Stomach (tissue), 4 donors: Measurements from ENCODE around the gene MYO10.

Experiments used
- CTCF ChIP-seq, 7 experiments: fragments of 450-650 bp in 4 of 7; fragments of 200-600 bp in 3 of 7; sonication (generic) in 3 of 7; IDR thresholded peaks; one replicate each; pipeline ENCODE4 v1.5.1; 2016 to 2019; ENCODE audit warnings: antibody characterized with exemption in 7 of 7, control low read depth in 2 of 7, mild to moderate bottlenecking in 1 of 7
- POLR2A ChIP-seq, 4 donors: fragments of 450-650 bp; IDR thresholded peaks; one replicate each; pipeline ENCODE4 v1.6.1; 2016; ENCODE audit warnings: antibody characterized with exemption in 4 of 4, control low read depth in 2 of 4, mild to moderate bottlenecking in 1 of 4, moderate library complexity in 1 of 4

- no peak for TF ChIP-seq CTCF (IDR thresholded peaks at IDR 0.05)
- no peak for TF ChIP-seq POLR2A (IDR thresholded peaks at IDR 0.05)
Measured at GRCh38 chr5:16669776-16670175, 266.3 kb downstream of the MYO10 start.
